HG03135 (cell line): ENCODE measurements around the gene ADGRB3.
"Not testable (repeated sequence)": the region's sequence is repeated elsewhere in the genome, so short reads cannot be mapped to it uniquely, and the experiment has no call there.

ENCODE experiments used
- ATAC-seq: cut with Tn5 transposase; IDR thresholded peaks from one replicate; pipeline ENCODE4 v1.9.1; 2021; ENCODE audit warnings: mild to moderate bottlenecking, moderate library complexity; ENCODE audit not compliant: unreplicated experiment

The ADGRB3 gene

DNA sequence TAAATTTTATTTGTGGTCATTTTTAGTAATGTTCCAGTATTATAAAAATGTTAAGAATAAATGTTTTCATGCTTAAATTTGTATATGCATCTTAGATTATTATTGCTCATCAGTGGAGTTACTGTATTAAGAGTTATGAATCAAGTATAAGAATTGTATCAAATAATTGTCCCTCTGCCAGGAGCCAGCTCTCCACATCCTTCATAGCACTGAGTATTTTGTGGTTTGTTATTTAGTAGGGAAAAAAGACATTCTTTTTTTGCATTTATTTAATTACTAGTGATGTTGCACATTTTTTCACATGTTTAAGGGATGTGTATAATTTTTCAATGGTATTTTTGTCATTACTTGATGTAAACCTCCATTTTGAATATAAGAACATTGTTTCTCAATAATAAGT lies 102.0 kb downstream of the ADGRB3 start:
- ATAC-seq = no peak

DNA sequence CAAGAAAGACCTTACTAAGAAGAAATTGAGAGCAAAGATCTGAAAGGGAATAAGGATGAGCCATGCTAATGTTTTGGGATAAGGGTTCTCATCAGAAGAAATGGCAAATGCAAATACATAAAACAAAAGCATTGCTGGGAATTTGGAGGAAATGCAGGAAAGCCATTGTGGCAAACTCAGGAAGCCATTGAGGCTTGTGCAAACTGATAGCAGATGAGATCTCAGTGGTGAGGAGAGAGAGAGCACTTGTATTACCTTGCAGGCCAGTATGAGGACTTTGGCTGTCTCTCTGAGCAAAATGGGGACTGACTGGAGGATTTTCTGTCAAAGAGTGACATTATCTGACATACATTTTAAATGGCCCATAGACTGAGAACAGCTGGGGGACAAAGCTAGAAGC lies 103.0 kb downstream of the ADGRB3 start:
- ATAC-seq = no peak

DNA sequence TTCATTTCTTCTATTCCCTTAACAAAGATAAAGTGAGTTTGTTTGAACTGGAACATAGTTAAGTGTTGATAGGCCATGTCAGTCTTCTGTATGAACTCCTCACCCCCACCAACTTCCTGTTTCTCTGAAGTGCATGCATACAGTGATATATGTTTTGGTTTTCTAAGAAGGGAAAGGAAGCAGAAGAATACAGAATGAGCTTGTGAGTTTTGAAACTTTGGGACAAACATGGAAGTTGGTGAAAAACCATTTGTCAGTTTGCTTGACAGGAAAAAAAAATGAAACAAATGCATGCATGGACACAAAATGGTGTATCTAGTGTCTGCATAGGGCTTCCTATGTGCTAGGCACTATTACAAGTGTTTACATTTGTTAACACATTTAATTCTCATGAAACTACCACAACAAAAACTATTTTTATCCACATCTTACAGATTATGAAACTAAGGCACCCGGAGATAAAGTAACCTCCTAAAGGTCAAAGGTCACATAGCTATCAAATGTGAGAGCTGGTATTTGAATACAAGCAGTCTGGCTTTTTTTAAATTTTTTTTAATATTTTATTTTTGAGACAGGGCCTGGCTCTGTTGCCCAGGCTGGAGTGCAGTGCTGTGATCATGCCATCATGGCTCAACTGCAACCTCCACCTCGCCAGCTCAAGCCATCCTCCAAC lies 105.9 kb downstream of the ADGRB3 start:
- peak; percentile 64 for ATAC-seq

DNA sequence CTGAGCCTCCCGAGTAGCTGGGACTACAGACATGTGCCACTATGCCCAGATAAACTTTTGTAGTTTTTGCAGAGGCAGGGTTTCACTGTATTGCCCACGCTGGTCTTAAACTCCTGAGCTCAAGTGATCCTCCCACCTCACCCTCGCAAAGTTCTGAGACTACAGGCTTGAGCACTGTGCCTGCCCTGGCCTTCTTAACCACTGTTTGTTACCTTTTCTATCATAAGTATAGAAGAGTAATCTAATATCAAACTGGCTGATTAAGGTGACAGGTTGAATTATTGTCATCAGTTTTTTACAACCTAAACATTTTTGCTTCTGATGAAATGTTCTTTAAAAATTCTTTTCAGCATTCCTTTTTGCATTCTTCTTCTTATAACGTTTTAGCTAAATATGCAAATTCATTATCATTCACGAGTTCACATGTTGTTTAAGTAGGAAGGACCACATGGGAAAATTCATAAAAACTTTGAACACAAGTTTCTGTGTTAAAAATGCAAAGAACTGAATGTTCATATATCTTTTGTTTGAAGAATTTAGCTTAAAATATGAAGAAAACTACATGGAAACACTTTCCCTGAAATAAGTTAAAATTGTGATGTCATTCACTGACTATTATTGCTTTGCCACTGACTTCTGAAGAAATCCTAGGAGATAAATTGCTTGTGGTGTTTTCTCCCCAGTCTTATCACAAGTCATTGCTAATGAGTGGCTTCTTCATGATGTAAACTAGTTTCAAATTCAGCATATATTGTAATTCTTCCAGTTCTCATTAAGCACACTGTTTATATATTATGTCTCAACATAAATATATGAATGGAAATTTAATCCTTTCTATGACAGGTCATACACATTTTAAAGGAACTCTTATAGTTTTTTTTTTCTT lies 106.7 kb downstream of the ADGRB3 start:
- ATAC-seq = no peak

DNA sequence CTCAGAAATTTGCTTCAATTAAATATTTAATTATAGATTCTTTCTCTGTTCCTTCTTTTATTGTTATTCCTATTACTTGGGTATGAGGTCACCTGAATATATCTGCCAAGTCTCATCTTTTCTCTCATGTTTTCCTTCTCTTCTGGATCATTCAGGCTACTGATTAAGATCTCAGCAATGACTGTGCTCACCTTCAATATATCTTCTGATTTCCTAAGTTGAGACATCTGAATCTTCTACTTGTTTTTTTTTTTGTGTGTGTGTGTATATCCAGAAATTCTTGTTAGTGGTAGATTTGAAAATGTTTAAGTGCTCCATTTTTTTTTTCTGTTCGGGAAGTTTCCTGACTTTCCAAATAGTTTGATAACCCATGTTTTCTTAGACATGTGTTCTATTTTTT lies 108.0 kb downstream of the ADGRB3 start:
- no peak for ATAC-seq

DNA sequence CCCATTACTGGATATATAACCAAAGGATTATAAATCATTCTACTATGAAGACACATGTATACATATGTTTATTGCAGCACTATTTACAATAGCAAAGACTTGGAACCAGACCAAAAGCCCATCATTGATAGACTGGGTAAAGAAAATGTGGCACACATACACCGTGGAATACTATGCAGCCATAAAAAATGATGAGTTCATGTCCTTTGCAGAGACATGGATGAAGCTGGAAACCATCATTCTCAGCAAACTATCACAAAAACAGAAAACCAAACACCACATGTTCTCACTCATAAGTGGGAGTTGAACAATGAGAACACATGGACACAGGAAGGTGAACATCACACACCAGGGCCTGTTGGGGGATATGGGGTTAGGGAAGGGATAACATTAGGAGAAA lies 109.3 kb downstream of the ADGRB3 start:
- ATAC-seq = not testable (repeated sequence)

DNA sequence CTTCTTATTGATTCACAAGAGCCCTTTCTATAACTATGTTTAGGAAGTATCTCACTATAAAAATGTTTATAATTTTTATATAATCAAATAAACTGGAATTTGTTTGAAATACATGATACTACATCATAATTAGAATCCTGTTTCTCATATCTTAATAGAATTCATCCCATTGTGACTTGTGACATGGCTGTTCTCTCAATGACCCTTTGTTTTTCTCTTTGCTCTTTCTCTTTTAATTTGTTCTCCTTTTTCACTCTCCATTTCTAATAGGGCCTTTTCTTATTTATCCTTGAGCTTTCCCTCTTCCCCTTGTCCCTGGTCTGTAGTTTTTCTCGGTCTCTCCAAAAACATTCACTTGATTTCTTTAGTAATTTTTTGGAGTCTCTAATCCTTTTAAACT lies 111.3 kb downstream of the ADGRB3 start:
- no peak for ATAC-seq

DNA sequence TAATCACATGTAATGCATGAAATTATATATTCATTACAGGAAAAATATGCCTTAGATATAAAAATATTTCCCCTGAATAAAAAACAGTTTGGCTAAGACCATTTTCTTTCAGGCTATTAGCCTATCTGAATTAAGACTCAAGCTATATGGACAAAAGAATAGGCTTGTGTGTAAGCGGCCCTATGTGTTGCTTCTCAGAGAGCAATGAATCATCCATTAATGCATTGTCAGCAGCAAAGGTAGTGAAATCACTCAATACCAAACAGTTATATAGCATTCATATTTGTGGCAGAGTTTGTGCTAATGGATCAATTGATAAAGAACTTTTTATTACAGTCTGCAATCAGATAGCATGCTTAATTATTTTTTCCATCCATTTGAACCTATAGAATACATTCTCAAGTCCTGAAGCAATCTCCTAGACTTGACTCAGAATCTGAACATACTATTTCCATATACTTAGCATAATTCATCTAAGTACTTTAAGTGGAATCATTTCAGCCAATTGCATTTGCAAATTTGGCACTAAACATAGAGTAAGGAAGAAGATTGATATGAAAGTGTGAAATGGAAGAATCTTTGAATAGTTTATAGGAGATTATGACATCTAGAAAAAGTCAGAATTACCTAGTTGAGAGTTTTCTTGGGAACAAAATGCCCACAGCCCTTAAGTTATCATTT lies 112.2 kb downstream of the ADGRB3 start:
- ATAC-seq = no peak

DNA sequence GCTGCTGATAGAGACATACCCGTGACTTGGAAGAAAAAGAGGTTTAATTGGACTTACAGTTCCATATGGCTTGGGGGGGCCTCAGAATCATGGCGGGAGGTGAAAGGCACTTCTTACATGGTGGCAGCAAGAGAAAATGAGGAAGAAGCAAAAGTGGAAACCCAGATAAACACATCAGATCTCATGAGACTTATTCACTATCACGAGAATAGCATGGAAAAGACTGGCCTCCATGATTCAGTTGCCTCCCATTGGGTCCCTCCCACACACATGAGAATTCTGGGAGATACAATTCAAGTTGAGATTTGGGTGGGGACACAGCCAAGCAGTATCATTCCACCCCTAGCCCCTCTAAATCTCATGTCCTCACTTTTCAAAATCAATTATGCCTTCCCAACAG lies 112.8 kb downstream of the ADGRB3 start:
- not testable (repeated sequence) for ATAC-seq

DNA sequence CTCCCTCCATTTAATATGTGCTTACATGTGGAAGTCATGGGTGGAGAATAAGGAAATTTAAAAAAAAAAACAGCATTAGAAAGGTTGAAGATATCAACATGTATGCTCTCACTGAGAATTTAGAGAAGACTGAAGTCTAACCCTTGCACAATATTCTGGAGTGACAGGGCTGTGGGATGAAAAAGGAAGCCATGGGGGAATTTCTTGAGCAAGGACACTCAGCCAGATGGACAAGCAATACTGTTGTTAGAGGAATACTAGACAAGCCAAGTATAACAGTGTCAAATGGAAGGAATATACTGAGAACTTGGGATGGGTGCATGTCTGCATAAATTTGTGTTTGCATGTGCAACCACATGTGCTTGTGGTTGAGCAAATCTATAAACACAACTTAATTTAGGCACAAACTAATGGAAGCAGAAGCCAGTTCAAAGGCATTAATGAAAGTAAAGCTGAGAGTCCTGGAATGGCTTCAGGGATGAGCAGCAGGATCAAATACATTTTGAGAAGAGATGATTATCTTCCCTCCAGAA lies 119.7 kb downstream of the ADGRB3 start:
- no peak for ATAC-seq

DNA sequence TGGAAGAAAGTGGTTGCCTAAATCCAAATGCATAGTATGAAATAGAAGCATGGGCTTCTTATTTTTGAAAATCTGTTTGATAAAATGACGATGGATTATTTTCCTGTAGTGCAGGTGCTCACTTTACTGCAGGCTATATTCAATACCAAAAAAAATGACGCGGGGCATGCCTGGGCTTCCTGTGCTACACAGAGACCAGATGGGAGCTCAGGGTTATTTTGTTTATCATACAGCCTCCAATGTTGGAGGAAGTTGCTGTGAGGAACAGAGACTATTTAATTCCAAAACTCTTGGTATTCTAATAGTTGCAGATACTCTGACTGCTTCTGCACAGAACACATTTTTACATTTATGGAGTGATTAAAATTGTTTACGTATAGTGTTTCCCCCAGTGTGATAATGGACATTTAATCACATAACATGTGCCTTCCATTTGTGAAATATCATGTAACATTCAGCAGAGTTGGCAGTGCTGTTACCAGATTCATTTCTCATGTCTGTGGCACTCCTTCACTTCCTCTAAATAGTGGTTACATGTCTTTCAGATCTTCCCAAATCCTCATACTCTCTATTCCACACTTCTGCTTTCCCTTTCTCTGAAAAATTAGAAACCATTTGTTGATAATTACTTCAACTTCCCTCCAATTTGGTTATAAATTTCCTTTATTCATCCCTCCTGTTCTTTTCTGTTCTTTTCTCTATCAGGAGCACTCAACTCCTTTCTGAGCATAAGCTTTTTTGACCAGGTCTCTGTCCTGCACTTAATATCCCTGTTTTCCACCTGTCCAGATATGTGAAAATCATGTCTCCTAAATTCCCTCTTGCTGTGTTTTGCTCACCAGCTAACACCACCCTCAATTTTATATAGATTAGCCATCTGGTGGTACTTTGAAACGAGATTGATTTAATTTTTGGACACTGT lies 121.6 kb downstream of the ADGRB3 start:
- ATAC-seq = no peak

DNA sequence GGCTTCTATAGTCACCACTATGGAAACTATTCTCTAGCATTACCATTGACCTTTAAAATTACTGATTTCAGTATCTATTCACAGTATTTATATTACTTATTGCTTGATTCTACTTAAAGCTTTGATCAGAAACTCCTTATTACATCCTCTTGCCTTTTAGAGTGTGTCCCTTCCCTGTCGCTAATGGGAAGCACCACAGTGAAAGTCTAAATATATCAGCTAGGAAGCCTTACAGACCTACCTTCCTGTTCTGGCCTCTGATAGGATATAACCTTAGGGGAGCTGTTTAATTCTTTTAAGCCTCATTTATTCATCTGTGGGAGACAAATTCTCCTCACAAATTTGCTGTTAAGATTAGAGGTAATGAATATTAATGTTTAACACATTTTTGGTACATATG lies 122.7 kb downstream of the ADGRB3 start:
- ATAC-seq = no peak

DNA sequence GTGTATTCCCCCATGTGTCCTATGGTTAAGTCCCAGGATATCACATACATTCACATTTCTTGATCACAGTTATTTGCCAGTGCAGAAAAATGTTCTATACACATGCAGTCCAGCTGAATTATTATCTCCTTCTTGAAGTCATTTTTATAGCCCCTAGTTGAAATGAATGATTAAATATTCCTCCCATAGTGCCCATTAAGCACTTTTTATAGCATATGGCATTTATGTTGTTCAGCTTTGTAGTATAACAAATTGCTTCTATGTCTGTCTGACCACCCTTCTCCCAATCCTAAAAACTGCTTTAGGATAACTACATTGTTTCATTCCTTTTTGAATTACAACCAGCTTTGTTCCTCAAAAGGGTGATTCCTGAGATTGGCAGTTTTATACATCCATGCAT lies 123.5 kb downstream of the ADGRB3 start:
- no peak for ATAC-seq

DNA sequence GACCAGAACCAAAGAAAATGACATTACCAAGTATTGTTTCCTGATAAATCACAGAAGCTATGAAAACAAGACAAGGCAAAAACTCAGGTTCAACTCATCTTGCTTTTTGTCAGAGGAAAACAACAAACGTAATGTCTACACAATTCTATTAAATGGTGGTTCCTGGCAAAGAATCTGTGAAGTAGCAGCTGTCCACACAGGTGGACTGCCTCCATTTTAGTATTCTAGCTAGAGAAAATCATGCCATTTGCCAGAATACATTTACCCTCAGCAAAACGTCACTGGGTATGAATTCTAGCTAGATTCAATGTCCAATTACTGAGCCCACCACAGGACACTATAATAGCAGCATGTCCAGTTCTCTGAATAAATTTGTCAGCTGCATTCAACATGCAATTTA lies 125.4 kb downstream of the ADGRB3 start:
- no peak for ATAC-seq

DNA sequence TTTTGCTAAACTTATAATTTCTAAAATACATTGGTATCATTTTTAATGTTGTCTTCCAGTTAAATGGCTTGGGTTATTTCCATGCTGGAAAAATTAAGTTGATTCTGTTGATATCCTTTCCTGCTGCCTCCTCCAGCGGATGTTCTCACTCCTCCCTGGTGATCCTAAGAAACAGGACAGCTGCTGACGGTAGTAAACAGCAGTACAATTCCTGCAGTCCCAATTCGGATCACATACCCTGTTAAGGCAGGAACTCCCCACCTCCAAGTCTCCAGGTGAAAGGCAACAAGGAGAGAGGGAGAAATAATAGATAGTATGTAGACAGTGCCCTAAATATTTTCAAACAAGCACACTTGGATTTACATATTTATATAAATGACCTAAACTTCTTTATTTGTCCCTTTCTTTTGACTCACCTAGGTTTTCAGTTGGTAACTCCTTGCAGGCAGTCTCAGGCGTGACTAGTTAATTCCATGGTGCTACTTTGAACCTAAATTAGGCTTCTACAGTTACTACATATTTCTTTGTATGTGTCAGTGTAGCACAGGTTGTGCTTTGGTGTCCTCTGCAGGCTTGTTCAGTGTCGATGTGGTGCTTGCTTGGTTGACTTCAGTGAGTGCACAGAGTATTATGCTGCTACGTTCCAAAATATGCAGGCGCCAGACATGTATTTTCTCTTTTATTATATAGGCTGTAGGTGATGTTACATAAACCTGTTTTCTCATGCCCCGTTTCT lies 126.0 kb downstream of the ADGRB3 start:
- ATAC-seq = no peak

DNA sequence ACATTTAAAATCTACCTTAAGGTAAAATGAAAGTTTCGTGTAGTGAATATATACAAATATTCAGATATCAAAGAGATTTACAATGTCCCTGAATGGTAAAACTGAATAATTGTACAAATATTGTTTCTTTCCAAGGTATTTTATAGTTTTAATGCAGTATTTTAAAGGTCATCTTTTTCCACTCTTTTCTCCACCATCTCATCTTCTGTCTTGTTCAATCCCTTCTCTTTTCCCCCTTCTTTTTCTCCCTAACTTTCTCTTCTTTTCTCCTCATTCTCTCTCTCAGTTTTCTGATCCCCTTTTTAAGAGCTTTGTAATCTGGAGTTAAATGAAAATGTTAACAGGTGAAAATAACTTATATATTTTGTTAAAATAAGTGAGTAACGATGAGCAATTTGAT lies 126.9 kb downstream of the ADGRB3 start:
- no peak for ATAC-seq

DNA sequence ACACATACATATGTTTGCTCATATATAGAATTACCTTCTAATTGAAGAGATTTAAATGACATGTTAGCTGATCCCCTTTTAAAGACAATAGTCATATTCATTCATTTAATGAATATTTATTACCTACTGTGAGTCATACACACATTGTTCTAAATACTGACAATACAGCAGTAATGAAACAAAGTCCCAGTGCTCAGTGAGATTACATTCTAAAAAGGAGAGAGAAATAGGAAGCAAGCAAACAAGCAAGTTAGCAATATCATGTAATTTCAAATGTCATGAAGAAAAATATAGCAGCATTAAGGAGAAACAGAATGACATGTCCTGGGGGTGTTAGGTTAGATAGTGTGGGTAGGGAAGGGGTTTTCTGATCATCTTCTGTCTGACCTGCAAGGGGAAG lies 136.3 kb downstream of the ADGRB3 start:
- ATAC-seq = no peak

DNA sequence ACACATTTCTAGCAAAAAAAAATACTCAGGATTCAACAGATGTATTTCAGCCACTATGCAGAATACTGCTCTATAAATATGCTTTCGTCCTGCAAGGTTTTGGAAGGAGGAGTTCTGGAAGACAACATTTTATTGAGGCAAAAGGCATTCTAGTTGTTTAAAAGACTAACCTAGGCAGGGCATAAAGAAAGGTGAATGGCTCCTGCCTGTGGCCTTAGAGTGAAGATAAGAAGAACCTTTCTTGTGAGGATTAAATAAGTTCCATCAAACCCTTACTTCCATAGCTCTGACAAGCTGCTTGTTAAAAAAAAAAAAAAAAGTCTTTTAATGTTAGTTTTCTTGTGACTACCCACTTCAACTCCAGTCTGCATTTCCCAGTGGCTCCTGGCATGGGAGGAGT lies 139.8 kb downstream of the ADGRB3 start:
- ATAC-seq = no peak

DNA sequence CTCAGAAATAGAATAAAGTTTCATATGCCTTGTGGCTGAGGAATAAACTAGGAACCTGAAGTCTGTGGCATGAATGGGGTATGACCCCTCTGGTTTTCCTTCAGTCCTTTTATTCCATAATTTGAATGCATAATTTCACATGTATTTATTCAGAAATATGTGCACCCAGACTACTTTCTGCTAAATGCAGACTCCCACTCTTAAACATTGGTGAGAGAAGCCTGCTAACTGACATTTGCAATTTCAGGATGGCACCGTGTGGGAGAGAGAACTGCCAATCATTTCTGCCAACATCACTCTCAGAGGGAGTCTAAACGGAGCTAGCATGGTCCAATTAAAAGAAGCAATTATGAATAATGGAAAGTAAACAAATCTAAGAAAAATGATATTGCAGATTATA lies 141.3 kb downstream of the ADGRB3 start:
- ATAC-seq = no peak

DNA sequence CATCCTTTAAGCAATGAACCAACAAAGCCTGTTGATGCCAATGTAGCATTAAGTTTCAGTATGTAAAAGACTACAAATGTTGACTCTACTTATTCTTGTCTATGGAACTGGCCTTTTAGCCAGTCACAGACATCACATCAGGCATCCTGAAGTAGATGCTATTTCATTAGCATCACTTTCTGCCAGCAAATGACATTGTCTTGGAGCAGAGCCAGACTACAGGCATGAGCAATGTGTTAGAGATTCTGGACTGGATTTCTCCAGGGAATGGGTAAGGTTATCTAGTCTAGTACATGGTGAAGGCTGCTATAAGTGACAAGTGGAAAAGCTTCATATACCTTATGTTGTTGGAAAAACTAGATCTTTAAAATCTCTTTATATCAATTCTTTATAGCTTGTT lies 142.9 kb downstream of the ADGRB3 start:
- ATAC-seq = no peak
